Osteoblast (primary cell): Measurements from ENCODE around the gene PPBP. TPM values are rescaled to one million over a fixed set of nuclear protein-coding genes. Genes with fewer than 3 reads are reported as not detected.
A peak's percentile ranks its signal among the peaks of the same experiment; 100 is the strongest.

Experiments used
- DNase-seq: peaks from one replicate; pipeline ENCODE4 v3.0.0; 2011; ENCODE audit warnings: low spot score, mixed read lengths; ENCODE audit not compliant: insufficient read length; ENCODE audit errors: missing footprints
- H2AFZ ChIP-seq: 2 replicates; pipeline ENCODE4 v1.6.0; 2011; ENCODE audit warnings: mild to moderate bottlenecking, low read length
- H3K27ac ChIP-seq: 2 replicates; pipeline ENCODE4 v1.5.1; 2011; ENCODE audit warnings: mild to moderate bottlenecking, low read depth, low read length, moderate library complexity
- H3K27me3 ChIP-seq: 2 replicates; pipeline ENCODE4 v1.6.0; 2012; ENCODE audit warnings: mild to moderate bottlenecking, control low read depth, inconsistent platforms, low read length, moderate library complexity; ENCODE audit not compliant: insufficient read depth
- H3K36me3 ChIP-seq: 2 replicates; pipeline ENCODE4 v1.5.1; 2011; ENCODE audit warnings: mild to moderate bottlenecking, low read length, control low read depth, moderate library complexity; ENCODE audit not compliant: insufficient read depth
- H3K4me1 ChIP-seq: 2 replicates; pipeline ENCODE4 v1.5.1; 2011; ENCODE audit warnings: mild to moderate bottlenecking, low read length, control low read depth, moderate library complexity; ENCODE audit not compliant: insufficient read depth
- H3K4me2 ChIP-seq: 2 replicates; pipeline ENCODE4 v1.6.0; 2011; ENCODE audit warnings: mild to moderate bottlenecking, low read length; ENCODE audit not compliant: insufficient read depth
- H3K4me3 ChIP-seq: fragments of 200-600 bp; sonication (generic); 3 replicates; pipeline ENCODE4 v1.5.1; 2012; ENCODE audit warnings: mild to moderate bottlenecking, low read length, inconsistent platforms; ENCODE audit not compliant: insufficient read depth
- H3K79me2 ChIP-seq: 2 replicates; pipeline ENCODE4 v1.6.0; 2012; ENCODE audit warnings: mild to moderate bottlenecking, low read length, control low read depth, inconsistent platforms; ENCODE audit not compliant: insufficient read depth
- H3K9me3 ChIP-seq: 2 replicates; pipeline ENCODE4 v1.5.1; 2011; ENCODE audit warnings: low read depth, low read length, control low read depth
- H4K20me1 ChIP-seq: 2 replicates; pipeline ENCODE4 v1.6.0; 2012; ENCODE audit warnings: mild to moderate bottlenecking, low read length, control low read depth; ENCODE audit not compliant: insufficient read depth
- total RNA-seq: library from RNA; depleted of rRNA; stranded (reverse); fragments of >200 nt; gene quantifications from 2 replicates; pipeline ENCODE4 v1.2.3, GENCODE V29; 2012
- TF ChIP-seq, protein P1 (sequence below): IDR thresholded peaks from 2 replicates; pipeline ENCODE4 v1.5.1; 2011; ENCODE audit warnings: mild to moderate bottlenecking, low read depth, low read length, moderate library complexity; ENCODE audit errors: extremely low read depth

The PPBP gene
- total RNA-seq, 1 donor = 0.36 TPM

DNA sequence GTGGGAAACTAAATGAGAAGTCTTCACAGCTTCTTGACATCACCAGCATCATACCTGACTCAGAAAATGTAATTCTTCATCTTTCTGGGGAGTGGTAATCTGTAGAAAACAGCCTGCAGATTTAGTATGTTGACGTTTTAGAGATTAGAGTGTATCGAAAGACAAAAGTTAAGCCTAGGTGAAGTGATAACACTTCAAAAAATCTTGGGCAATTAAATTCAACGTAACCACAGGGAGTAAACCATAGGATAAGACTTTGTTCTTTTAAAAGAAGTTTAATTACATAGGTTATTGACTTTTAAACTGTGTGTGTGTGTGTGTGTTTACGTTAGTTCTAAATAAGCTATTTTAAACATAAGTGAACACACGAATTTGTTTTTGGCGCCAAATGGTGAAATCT lies 12.3 kb upstream of the PPBP start:
- H3K4me2 ChIP-seq = no peak overlapping the region
- no peaks in the 10 kb centered on the region for H3K4me1 ChIP-seq
- no peak overlapping the region for H3K4me3 ChIP-seq
- H2AFZ ChIP-seq = no peak overlapping the region
- no peaks in the 10 kb centered on the region for H3K79me2 ChIP-seq
- DNase-seq = no peak
- no peaks in the 10 kb centered on the region for H3K36me3 ChIP-seq
- H3K27ac ChIP-seq = no peak overlapping the region
- TF ChIP-seq, protein P1, sequence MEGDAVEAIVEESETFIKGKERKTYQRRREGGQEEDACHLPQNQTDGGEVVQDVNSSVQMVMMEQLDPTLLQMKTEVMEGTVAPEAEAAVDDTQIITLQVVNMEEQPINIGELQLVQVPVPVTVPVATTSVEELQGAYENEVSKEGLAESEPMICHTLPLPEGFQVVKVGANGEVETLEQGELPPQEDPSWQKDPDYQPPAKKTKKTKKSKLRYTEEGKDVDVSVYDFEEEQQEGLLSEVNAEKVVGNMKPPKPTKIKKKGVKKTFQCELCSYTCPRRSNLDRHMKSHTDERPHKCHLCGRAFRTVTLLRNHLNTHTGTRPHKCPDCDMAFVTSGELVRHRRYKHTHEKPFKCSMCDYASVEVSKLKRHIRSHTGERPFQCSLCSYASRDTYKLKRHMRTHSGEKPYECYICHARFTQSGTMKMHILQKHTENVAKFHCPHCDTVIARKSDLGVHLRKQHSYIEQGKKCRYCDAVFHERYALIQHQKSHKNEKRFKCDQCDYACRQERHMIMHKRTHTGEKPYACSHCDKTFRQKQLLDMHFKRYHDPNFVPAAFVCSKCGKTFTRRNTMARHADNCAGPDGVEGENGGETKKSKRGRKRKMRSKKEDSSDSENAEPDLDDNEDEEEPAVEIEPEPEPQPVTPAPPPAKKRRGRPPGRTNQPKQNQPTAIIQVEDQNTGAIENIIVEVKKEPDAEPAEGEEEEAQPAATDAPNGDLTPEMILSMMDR = no peak
- no peaks in the 10 kb centered on the region for H3K9me3 ChIP-seq
- peaks cover 3% of the 10 kb centered on the region for H3K27me3 ChIP-seq
- no peaks in the 10 kb centered on the region for H4K20me1 ChIP-seq

DNA sequence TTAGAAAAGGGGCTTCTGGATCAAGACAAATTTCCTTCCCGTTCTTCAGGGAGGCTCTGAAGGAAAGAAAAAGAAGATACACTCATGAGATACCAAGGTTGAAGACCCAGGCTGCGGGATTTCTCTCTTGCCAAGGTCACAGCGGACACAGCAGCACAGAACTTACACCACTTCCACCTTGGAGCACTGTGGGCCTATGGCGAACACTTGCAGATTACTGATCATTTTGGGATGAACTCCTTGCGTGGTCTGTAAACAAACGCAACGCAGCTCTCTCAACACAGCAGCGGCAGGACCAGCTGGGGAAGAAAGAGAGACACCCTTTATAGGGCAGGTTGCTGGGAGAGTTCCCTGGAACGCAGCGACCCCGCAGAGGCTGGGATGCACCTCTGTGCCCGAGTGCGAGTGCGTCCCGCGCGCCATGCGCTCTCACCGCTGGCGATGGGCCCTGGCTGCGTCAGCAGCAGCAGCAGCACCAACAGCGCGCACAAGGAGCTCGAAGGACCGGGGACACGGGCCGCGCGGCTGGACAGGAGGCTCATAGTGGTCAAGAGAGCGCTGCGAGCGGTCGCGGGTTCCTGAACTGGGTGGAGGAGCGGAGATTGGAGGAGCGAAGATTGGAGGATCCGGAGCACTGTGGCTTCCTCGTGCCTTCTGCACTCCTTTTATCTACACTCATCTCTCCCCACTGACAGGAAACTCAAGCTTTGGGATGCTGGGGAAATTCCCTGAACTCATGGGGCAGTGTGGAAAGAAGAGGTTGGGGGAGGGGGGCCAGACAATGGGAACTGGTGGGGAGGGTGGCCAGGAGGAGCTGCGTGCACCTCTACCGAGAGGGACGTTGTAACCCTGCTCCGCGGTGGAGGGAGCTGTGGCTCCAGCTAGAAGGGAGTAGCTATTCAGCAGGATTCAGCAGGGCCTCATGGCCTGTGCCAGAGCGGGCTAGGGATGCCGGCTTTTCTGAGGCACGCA lies 10.3 kb upstream of the PPBP start, which contains the start of gene CXCL5:
Gene CXCL5, minus strand, starts transcription at position 638 of the 972 bp plus-strand sequence. Its CDS starts 96 bp downstream, at position 542.
- no peaks in the 10 kb centered on the region for H3K4me1 ChIP-seq
- H3K79me2 ChIP-seq = no peaks in the 10 kb centered on the region
- no peaks in the 10 kb centered on the region for H4K20me1 ChIP-seq
- peak within 1 kb of the TSS; percentile 49 for H3K4me3 ChIP-seq
- H2AFZ ChIP-seq = peak within 1 kb of the TSS; percentile 72
- no peaks in the 10 kb centered on the region for H3K9me3 ChIP-seq
- no peaks in the 10 kb centered on the region for H3K36me3 ChIP-seq
- TF ChIP-seq, protein P1 = no peak
- H3K27ac ChIP-seq = no peak within 1 kb of the TSS
- H3K27me3 ChIP-seq = peaks cover 3% of the 10 kb centered on the region
- DNase-seq = peak; percentile 59
- H3K4me2 ChIP-seq = peak within 1 kb of the TSS; percentile 70

DNA sequence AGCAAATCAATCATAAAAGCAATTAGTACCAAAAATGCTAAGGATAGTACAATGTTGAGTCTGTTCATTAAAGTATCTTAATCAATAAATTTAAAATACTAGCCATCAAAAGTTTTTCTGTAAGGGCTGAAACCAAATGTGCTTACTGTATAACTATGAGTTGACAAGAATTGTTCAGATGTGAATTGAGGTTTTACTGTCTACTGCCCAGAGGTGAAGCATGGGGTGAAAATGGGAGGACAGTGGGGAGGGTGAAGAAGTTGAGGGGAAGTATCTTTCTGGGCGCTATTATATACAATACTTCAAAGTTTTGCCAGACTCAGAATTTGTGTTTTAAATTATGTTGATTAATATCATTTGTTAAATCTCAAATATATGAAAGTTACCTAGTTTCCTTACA lies 4.1 kb upstream of the PPBP start:
- Histone ChIP-seq H3K36me3 (no peaks in the 10 kb centered on the region), H3K4me2 (no peak overlapping the region), H3K27me3 (no peaks in the 10 kb centered on the region), H3K79me2 (no peaks in the 10 kb centered on the region), H3K27ac (no peak overlapping the region), H4K20me1 (no peaks in the 10 kb centered on the region), H3K9me3 (no peaks in the 10 kb centered on the region), H3K4me3 (no peak overlapping the region), H3K4me1 (no peaks in the 10 kb centered on the region), H2AFZ (no peak overlapping the region)
- no peak for DNase-seq
- TF ChIP-seq, protein P1 = no peak

DNA sequence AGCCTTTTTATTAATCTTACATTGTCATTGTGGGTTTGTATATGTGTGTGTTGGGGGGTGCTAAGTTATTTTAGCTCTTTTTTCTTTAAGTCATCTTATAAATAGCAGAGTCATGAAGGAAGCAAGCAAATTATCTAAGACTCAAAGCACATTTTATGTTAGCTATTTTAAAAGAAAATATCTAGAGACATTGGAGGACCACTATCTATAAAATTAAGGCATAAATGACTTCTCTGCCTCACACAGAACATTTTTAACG lies 3.7 kb upstream of the PPBP start:
- Histone ChIP-seq H3K4me3 (no peak overlapping the region), H3K27ac (no peak overlapping the region), H3K4me2 (no peak overlapping the region), H3K79me2 (no peaks in the 10 kb centered on the region), H3K36me3 (no peaks in the 10 kb centered on the region), H3K4me1 (no peaks in the 10 kb centered on the region), H3K9me3 (no peaks in the 10 kb centered on the region), H3K27me3 (no peaks in the 10 kb centered on the region), H2AFZ (no peak overlapping the region), H4K20me1 (no peaks in the 10 kb centered on the region)
- TF ChIP-seq, protein P1 = no peak
- DNase-seq = no peak
